GM19455 (cell line): ENCODE results near the gene LYPLA2.
"Not testable (repeated sequence)": the region's sequence is repeated elsewhere in the genome, so short reads cannot be mapped to it uniquely, and the experiment has no call there.

ENCODE experiments used
- ATAC-seq: cut with Tn5 transposase; IDR thresholded peaks from one replicate; pipeline ENCODE4 v1.9.1; 2021; ENCODE audit not compliant: unreplicated experiment

Gene LYPLA2

DNA sequence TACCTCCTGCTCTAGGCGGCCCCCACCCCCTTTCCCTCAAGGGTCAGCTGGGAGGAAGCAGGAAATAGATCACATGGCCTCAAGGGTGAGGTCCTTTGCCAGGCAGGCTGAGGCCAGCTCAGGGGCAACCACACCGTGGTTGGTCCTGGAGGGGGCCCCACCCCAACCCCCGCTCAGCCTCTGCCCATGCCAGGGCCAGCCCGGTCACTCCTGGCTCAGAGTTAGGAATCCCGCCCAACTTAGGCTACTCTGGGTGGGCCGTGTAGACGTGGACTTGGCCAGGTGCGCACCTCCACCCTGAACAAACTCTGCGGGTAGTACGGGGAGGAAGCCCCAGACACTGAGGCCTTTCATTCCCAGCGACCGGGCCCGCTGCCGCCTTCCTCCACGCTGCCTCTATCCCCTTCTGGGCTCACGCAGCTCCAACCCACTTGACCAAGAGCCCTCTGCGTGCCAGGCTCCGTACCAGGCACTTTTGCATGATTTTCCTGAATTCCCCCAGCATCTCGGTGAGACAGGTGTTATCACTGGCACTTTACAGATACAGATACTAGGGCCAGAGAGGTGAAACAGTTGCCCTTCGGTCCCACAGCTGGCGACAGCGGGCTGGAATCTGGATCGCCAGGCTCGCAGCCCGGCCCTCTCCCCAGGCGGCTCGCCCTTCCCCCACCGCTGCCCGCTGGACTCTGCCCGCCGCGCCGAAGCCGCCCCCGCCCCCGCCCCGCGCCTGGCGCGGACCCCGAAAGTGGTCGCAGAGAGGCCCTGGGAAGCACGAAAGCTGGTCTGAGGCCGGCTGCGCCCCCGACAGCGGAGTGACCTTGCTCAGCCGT lies 8.8 kb downstream of the LYPLA2 start:
- peak; percentile 12 for ATAC-seq

DNA sequence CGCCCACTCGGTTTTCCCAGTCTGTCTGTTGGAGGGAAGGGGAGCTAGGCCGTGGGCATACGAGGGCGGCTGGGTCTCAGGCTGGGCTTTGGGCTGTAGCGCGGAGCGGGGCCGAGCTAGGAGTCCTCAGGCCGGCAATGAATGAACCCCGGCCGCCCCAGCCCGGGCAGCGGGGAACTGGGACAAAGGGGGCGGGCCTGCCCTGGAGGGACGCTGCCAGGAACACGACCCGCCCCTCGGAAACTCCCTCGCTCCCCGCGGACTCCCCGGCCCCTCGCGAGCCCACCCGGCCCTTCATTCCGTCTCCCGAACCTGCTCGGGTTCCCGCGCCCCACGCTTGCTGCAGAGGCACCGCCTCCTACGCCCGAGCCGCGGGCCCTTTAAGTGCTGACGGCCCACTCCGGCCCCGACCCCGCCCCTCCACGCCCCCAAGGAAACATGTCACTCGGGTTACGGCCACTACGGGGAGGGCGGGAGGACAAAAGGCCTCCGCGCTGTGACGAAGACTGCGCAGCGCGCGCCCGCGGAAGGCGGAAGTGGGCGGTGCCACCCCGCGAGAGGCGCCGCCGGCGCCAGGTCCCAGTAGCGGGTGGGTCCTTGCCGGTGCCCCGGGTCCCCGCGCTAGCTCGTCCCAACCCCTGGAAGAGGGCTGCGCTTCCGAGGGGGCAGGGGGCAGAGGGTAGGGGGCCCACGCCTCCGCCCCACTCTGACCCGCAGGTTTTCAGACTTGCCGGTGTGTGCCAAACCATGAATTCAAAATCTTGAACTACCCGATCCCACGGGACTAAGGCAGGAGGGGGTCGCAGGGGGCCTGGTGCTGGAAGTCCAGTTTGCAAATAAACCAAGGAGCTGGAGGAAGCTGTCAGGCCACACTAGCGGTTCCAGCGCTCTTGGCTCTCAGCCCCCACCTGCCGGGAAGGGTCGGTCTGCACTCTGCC lies 9.7 kb downstream of the LYPLA2 start, which contains the start of gene GALE:
Gene GALE (minus strand): TSS at position 355 of the 938 bp plus-strand sequence. CDS start 1,747 bp downstream, outside the sequence.
- ATAC-seq = peak; percentile 74

DNA sequence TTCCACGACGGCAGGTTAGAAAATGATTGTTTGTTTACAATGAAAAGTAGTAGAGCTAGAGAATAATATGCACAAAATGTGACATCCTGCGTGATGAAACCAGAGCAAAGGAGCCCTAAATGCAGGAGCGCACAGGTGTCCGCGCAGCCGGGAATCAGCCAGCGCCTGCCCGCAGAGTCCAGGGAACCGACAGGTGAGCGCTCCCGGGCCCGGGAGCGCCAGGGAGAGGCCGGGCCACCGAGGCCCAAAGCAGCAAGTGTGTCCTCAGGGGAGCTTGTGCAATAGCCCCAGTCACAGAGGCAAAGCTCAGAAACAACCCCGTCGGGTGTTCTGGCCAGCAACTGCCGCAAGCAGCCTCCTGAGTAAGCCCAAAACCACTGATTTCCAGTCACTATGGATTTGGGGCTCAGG lies 10.4 kb downstream of the LYPLA2 start:
- no peak for ATAC-seq

DNA sequence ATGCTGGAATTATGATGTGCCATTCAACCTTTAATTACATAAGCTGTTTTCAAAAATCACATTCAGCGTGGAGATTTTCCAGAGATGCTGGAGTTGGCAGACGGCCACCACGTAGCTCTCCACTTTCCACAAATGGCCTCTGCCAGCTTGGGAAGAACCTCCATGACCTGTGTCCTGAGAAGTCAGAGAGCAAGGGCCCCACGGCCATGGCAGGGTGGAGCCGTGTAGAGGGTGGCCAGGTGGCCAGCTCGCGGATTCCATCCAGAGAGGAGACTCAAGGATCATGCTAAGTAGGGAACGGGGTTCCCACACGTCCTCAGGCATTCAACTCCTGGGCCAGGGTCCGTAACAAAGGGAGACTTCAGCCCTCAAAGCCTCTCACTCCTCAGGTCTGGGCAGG lies 10.9 kb downstream of the LYPLA2 start:
- no peak for ATAC-seq

DNA sequence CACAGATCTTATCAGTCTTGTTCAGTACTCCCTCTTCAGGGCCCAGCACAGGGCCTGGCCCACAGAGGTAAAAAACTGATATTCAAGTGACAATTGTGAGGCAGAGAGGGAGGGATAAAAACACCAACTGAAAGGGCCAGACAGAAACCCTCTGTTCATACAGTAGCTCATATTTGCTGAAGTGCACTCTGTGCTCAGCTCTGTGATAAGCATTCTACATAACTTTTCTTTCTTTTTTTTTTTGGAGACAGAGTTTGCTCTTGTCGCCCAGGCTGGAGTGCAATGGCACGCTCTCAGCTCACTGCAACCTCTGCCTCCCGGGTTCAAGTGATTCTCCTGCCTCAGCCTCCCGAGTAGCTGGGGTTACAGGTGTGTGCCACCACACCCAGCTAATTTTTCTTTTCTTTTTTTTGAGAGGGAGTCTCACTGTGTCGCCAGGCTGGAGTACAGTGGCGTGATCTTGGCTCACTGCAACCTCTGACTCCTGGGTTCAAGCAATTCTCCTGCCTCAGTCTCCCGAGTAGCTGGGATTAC lies 11.9 kb downstream of the LYPLA2 start:
- ATAC-seq = not testable (repeated sequence)

DNA sequence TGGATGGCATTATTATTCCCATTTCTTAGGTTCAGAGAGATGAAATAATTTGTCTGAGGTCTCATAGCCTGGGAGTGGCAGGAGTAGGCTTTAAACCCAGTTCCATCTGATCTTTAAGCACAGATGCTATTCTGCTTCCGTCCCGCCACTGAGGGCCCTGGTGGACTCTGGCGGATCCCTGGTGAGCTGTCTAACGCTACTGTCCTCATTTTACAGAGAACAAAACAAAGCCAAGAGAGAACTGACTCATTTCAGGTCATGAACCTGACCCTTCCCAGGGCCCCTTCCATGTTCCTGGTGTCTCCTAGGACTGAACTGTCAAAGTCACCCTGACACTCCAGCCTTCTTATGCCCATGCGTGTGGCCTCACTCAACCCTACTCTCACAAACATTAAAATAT lies 12.7 kb downstream of the LYPLA2 start:
- no peak for ATAC-seq

DNA sequence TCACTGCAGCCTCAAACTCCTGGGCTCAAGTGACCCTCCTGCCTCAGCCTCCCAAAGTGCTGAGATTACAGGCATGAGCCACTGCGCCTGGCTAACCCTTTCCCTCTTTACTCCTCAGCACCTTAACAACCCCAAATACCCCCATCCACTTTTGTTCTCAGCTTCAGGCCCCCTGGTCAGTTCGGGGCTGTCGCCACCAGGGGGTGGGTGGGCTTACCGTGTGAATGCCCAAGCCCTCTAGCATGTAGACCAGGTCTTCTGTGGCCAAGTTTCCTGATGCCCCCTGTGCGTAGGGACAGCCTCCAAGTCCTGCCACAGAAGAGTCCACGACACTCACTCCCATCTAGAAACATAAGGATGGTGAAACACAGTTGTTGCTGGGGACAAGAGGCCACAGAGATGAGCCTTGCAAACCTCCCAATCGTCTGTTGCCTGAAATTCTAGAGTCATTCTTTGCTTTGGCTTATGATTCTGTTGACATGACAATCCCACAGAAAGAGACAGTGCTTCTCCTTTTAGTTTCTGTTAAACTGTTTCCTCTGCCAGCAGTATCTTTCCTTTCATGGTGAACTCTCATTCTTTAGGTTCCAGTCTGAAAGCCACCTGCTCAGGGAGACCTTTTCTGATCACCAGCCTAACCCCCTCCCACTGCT lies 13.4 kb downstream of the LYPLA2 start:
- ATAC-seq = no peak

DNA sequence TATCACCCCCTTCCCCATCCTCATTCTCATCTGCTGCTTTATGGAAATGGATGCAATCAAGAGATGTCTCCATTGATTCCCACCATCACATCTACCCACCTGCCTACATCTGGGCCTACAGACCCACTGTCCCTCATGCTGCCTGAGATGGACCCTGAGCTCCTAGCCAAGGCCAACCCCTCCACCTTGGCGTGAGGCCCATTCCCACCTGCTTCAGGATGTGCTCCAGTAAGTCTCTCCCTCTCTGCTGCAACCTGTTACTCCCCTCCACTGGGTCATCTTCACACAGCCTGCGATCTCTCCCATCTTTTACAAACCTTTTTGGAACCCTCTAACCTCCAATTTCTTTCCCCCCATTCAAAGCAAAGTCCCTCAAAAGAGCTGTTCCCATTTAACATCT lies 14.1 kb downstream of the LYPLA2 start:
- ATAC-seq = no peak

DNA sequence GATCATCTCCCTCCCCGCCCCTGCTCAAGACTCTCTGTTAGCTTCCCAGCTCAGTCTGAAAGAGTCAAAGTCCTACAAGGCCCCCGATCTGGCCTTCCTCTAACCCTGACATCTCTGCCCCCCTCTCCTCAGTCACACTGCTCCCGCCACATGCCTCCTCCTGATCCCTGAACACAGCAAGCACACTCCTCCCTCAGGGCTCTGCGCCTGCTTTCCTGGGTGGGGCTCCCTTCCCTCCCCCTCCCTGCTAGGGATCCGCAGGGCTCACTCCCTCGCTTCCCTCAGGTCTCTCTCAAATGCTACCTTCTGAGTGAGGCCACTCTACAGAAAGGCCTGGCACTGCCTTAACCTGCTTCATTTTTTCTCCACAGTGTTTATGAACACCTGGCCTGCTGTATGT lies 15.3 kb downstream of the LYPLA2 start:
- ATAC-seq = no peak

DNA sequence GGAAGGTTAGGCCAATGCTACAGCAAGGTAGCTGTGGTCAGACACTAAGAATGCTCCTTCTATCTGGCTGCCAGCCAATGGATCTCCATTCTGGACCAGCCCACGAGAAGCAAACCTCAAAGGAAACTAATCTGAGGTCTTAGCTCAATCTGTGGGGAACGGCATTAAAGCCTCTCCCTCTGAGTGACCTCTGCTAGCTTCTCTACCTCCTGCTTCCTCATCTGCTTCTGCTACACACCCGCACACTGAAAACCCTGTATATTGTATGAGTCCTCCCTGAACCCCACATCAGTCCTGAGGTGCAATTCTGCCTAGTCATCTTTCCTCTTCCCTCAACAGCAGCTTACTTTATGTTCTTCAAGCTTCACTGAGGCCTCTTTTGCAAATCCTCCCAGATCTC lies 16.5 kb downstream of the LYPLA2 start:
- ATAC-seq = no peak

DNA sequence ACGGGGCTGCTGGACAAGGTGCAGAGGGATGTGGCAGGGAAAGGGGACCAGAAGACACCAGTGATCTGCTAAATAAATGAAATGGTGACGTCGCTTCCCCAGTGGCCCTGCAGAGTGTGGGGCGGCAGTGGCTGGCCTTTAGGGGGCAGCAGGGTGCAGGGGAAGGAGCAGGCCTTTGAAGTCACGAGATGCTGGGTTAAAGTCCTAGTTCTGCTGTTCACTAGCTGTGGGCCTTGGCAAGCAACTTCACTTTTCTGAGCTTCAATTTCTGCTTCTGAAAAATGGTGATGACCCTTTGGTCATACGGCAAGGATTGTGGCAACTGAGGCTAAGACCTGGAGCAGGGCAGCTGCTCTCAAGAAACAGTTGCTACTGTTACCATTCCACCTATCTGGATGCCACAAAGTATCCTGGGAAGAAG lies 18.8 kb downstream of the LYPLA2 start:
- no peak for ATAC-seq

DNA sequence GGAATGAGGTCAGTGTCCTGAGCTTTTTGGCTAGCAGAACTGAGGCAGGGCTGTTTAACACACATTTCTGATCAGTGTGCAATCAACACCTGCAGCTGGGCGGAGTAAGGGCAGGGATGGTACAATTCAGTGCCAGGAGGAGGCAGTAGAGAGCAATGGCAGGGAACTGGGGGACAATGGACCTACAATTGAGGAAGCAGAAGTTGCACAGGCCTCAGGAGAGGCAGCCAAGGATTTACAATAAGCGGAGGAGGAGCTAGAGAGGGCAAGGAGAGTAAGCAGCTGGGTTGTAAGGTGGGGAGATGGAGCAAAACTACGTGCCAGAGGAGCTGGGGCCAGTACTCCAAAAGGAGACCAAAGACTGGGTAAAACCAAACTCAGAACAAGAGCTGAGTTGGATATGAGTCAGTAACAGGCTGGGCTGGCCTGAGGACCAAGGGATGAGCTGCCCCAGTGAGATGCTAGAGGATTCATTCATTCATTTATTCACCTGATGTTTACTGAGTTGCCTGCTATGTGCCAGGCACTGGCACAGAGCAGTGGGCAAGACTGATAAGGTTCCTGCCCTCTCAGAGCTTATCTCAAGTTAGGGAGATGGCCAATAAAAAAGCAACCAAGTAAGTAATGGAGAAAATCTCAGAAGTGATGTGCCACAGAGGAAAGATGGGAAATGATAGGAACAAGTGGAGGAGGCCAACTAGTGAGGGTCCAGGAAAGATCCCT lies 20.0 kb downstream of the LYPLA2 start:
- no peak for ATAC-seq

DNA sequence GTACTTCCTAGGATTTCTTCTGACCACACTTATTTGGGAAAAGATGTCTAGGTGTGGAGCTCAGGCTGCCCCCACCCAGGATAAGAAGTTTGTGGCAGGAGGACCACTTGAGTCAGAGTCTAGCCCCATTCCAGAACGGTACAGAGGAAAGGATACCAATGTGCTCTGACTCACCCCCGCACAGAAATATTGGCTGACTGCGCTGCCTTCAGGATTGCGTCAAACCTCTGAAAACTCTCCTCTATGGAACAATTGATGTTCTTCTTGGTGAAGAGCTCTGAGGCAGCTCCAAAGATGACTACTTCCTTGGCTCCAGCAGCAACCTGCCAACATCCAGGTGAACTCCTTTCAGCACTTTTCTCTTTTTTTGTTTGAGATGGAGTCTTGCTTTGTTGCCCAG lies 23.1 kb downstream of the LYPLA2 start:
- ATAC-seq = no peak

DNA sequence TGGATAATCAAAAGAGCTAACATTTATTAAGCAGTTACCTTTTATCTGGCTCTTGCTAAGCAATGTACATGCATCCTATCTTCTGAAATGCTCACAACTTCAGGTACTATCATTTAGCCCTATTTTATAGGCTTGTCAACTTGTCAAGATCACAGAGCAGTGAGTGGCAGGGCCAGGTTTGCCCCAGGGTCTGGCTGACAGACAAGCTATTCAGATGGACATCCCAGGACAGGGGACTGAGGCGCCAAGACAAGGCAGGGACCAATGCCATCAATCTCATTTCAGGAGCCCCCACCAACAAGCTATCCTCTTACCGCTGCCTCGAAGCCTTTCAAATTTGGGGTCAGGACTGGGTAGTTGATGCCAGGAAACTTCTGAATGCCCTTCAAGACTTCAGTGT lies 25.4 kb downstream of the LYPLA2 start:
- ATAC-seq = no peak

DNA sequence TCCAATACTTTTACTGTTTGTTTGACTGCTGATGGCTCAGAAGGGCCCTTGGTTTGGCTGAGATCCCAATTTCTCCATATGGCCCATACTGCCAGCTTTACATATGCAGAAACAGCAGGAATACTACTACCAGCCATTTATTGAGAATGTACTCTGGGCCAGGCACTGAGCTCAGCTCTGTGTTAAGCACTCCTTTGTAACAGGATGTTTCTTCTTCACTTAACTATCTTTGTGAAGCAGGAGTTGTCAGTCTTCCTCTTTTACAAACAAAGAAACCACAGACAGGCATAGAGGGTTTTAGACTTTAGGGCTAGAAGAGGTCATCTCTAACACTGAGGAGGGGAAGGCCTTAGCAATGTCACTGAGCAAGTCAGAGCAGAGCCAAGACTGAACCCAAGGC lies 26.0 kb downstream of the LYPLA2 start:
- ATAC-seq = no peak

DNA sequence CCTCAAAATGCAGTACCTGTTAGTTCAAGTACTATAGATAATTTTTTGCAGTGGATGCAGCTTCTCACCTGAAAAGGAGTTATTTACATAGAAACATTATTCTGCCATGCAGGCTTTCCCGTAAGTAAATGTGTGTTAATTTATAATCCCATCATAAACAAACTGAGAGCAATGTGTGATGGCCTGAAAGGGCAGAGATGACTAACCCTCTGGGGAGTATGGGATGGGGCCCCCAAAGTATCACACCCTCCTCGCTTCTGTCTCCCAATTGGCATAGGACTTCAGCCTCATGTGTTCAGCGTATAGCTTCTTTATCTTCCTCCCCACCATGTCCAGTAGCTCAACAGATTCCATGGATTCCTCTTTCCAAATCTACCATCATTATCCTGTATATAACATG lies 26.7 kb downstream of the LYPLA2 start:
- no peak for ATAC-seq

DNA sequence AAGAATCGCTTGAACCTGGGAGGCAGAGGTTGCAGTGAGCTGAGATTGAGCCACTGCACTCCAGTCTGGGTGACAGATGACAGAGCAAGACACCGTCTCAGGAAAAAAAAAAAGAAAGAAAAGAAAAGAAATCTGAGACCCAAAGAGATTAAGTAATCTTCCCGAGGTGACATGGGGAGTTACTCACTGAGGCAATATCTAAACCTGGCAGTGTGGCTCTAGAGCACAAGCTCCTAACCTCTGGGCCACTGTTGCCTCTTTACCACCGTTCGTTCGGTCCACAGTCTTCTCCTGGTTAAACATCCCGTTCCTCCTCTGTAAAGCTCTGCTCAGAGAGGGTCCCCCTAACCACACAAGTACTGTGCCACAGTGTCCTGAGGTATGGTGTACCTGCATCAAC lies 32.8 kb downstream of the LYPLA2 start:
- no peak for ATAC-seq

DNA sequence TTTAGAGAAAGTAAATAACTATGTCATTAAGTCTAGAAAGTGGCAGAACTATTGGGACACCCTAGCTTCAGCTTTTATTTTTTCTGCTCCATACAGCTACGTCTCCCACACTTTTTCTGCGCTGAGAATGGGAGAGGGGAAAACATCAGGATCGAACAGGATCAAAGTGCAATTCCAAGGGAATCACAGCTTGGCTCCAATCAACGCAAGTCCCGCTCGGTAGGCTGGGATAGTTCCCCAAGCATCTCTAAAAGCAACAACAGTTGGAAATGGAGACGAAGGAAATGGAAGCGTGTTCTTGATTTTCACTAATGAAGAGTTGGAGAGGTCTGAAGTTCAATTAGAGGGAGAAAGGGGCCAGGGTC lies 33.7 kb downstream of the LYPLA2 start:
- no peak for ATAC-seq

DNA sequence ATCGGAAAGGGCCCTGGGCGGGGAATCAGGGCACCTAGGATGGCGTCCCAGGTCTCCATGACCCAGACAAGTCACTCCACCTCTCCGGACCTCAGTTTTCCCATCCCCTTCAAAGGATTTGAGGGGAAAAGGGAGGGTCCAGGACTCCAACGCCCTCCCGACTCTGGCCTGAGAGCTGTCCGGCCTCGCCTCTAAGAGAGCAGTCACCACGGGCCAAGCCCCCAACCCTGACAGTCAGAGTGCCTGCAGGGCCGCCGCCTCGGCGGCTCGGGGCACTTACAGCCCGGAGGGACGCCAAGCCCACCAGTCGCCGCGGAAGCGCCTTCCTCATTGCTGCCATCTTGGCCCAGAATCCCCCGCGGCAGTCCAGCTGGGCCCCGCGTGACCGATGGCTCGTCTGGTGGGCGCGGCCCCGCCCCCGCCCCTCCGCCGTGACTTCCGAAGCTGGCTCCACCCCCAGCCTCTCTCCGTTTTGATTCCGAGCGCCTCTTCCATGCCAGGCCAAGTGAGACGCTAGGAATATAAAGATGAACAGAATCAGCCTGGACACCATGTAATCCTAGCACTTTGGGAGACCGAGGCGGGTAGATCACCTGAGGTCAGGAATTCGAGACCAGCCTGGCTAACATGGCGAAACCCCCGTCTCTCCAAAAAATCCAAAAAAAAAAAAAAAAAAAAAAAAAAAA lies 34.3 kb downstream of the LYPLA2 start, which contains the start of gene HMGCL:
Gene HMGCL (minus strand): TSS at position 354 of the 686 bp plus-strand sequence. CDS start 14 bp downstream, at position 340.
- peak; percentile 65 for ATAC-seq
